Activated effector memory CD4-positive, alpha-beta T cell treated with anti-CD3 and anti-CD28 coated beads, Interleukin-2, amount 50 U/mL, for 16 hours (primary cell): Measurements from ENCODE around the gene FAM83G.
"Not testable (repeated sequence)": the region's sequence is repeated elsewhere in the genome, so short reads cannot be mapped to it uniquely, and the experiment has no call there.

ENCODE experiments used
- DNase-seq: peaks from one replicate; pipeline ENCODE4 v3.0.0-alpha.2; 2020

Gene FAM83G

GRCh38 chr17:18966831-18967624 is 37.5 kb downstream of the FAM83G start:
- DNase-seq = no peak

- DNase-seq = no peak
Observed at GRCh38 chr17:18965530-18966236, 38.9 kb downstream of the FAM83G start.

- no peak for DNase-seq
Observed at GRCh38 chr17:18964550-18964949, 40.0 kb downstream of the FAM83G start.

- no peak for DNase-seq
Observed at GRCh38 chr17:18964018-18964351, 40.6 kb downstream of the FAM83G start.

GRCh38 chr17:18963126-18964017 is 41.2 kb downstream of the FAM83G start:
- no peak for DNase-seq

GRCh38 chr17:18962494-18962815 is 42.1 kb downstream of the FAM83G start:
- no peak for DNase-seq

- peak; percentile 77 for DNase-seq
Observed at GRCh38 chr17:18961634-18962493, 42.7 kb downstream of the FAM83G start.

GRCh38 chr17:18960803-18961511 is 43.6 kb downstream of the FAM83G start:
- DNase-seq = peak; percentile 92

GRCh38 chr17:18960241-18960665 is 44.3 kb downstream of the FAM83G start:
- no peak for DNase-seq

GRCh38 chr17:18959845-18960240 is 44.7 kb downstream of the FAM83G start:
- no peak for DNase-seq

- DNase-seq = no peak
Observed at GRCh38 chr17:18959071-18959844, 45.3 kb downstream of the FAM83G start.

- no peak for DNase-seq
Observed at GRCh38 chr17:18958611-18959010, 46.0 kb downstream of the FAM83G start.

GRCh38 chr17:18957831-18958230 is 46.7 kb downstream of the FAM83G start:
- DNase-seq = no peak

GRCh38 chr17:18956581-18956980 is 48.0 kb downstream of the FAM83G start:
- DNase-seq = no peak

- not testable (repeated sequence) for DNase-seq
Observed at GRCh38 chr17:18956021-18956420, 48.5 kb downstream of the FAM83G start.

- DNase-seq = no peak
Observed at GRCh38 chr17:18955009-18955408, 49.6 kb downstream of the FAM83G start.

- DNase-seq = no peak
Observed at GRCh38 chr17:18954321-18954720, 50.2 kb downstream of the FAM83G start.

GRCh38 chr17:18953231-18953728 is 51.3 kb downstream of the FAM83G start:
- no peak for DNase-seq

GRCh38 chr17:18951941-18952842 is 52.4 kb downstream of the FAM83G start, which contains the start of gene SLC5A10:
Gene SLC5A10, plus strand, starts transcription at chr17:18952165. Its CDS starts 41 bp downstream, at chr17:18952206.
- DNase-seq = no peak
